NT2/D1 (cell line): ENCODE results near the gene CYP26B1.

Experiments used
- SUZ12 ChIP-seq: IDR thresholded peaks from 2 replicates; pipeline ENCODE4 v1.6.1; 2011; ENCODE audit not compliant: insufficient read length, insufficient read depth; ENCODE audit errors: extremely low read depth
- YY1 ChIP-seq: IDR thresholded peaks from 2 replicates; pipeline ENCODE4 v1.6.1; 2011; ENCODE audit not compliant: insufficient read length, insufficient read depth

GRCh38 chr2:72112981-72113846 is 34.4 kb downstream of the CYP26B1 start:
- no peak for TF ChIP-seq YY1
- no peak for TF ChIP-seq SUZ12
